SK-N-SH (cell line): ENCODE data around the gene IL17REL. TPM values are rescaled to one million over a fixed set of nuclear protein-coding genes. Genes with fewer than 3 reads are reported as not detected.

Source experiments
- CTCF ChIA-PET: fragments of 300-600, 350-600 bp; formaldehyde crosslinking; extraction: SDS; loops from one replicate; lab custom pipeline; 2021; lab: Yijun Ruan, JAX
- POLR2A ChIA-PET: fragments of 350-600 bp; sonication (Branson Sonifier 250); formaldehyde crosslinking; extraction: SDS; loops from one replicate; lab custom pipeline; 2020; ENCODE audit warnings: antibody characterized with exemption, inconsistent platforms; lab: Yijun Ruan, JAX
- DNase-seq: peaks from one replicate; pipeline ENCODE4 v3.0.0; 2012
- H2AFZ ChIP-seq: fragments of 200-600 bp; sonication (generic); 2 replicates; pipeline ENCODE4 v1.8.1; 2016; ENCODE audit warnings: antibody characterized with exemption, mild to moderate bottlenecking, low read depth
- H3F3A ChIP-seq: fragments of 200-600 bp; sonication (generic); replicated peaks from 2 replicates; pipeline ENCODE3; 2016; ENCODE audit warnings: antibody characterized with exemption, mild to moderate bottlenecking; ENCODE audit not compliant: insufficient read depth
- H3K27ac ChIP-seq, 2 experiments: fragments of 200-500 bp in 1 of 2; fragments of 200-600 bp in 1 of 2; sonication (Bioruptor generic) in 1 of 2; sonication (generic), shearing (Covaris generic) in 1 of 2; 2 replicates each; pipeline versions ENCODE4 v1.5.1 to v1.6.1; 2014 to 2016; ENCODE audit warnings: low read depth in 2 of 2, inconsistent platforms in 1 of 2, low read length in 1 of 2, mild to moderate bottlenecking in 1 of 2, mixed read lengths in 1 of 2
- H3K27me3 ChIP-seq: fragments of 200-600 bp; sonication (generic), shearing (Covaris generic); 2 replicates; pipeline ENCODE4 v1.6.1; 2016; ENCODE audit warnings: mixed run types; ENCODE audit not compliant: insufficient read depth
- H3K36me3 ChIP-seq, 2 experiments: fragments of 200-500 bp in 1 of 2; fragments of 200-600 bp in 1 of 2; sonication (Bioruptor generic) in 1 of 2; sonication (generic) in 1 of 2; replicated peaks in 1 of 2; 2 replicates each; pipeline versions ENCODE3 to v1.5.1; 2014 to 2016; ENCODE audit warnings: low read length in 1 of 2, mild to moderate bottlenecking in 1 of 2; ENCODE audit not compliant: insufficient read depth in 2 of 2, control insufficient read depth in 1 of 2
- H3K4me1 ChIP-seq, 2 experiments: fragments of 200-500 bp in 1 of 2; fragments of 200-600 bp in 1 of 2; sonication (Bioruptor generic) in 1 of 2; sonication (generic), shearing (Covaris generic) in 1 of 2; 2 replicates each; pipeline versions ENCODE4 v1.5.1 to v1.6.1; 2014 to 2016; ENCODE audit warnings: low read depth in 1 of 2, low read length in 1 of 2, mixed run types in 1 of 2; ENCODE audit not compliant: insufficient read depth in 2 of 2, control insufficient read depth in 1 of 2
- H3K4me2 ChIP-seq: fragments of 200-600 bp; sonication (generic), shearing (Covaris generic); 2 replicates; pipeline ENCODE4 v1.6.1; 2017; ENCODE audit warnings: mixed run types
- H3K4me3 ChIP-seq, 2 experiments: fragments of 200-500 bp in 1 of 2; fragments of 200-600 bp in 1 of 2; sonication (Bioruptor generic) in 1 of 2; sonication (generic), shearing (Covaris generic) in 1 of 2; 2 replicates each; pipeline versions ENCODE4 v1.5.1 to v1.8.1; 2014 to 2016; ENCODE audit warnings: low read depth in 2 of 2, inconsistent platforms in 1 of 2, low read length in 1 of 2, mild to moderate bottlenecking in 1 of 2, mixed read lengths in 1 of 2, moderate library complexity in 1 of 2
- H3K79me2 ChIP-seq: fragments of 200-600 bp; sonication (generic); 2 replicates; pipeline ENCODE4 v1.8.1; 2017; ENCODE audit warnings: mild to moderate bottlenecking; ENCODE audit not compliant: insufficient read depth
- H3K9ac ChIP-seq: fragments of 200-600 bp; sonication (generic); 2 replicates; pipeline ENCODE4 v1.6.1; 2017; ENCODE audit warnings: mixed run types
- H3K9me2 ChIP-seq: fragments of 200-600 bp; sonication (generic); 2 replicates; pipeline ENCODE4 v1.6.1; 2017; ENCODE audit warnings: mixed run types
- H3K9me3 ChIP-seq: fragments of 200-600 bp; sonication (generic); 2 replicates; pipeline ENCODE4 v1.6.1; 2017; ENCODE audit warnings: mixed run types, mild to moderate bottlenecking, moderate library complexity
- H4K20me1 ChIP-seq: fragments of 200-600 bp; sonication (generic); 2 replicates; pipeline ENCODE4 v1.6.1; 2017; ENCODE audit warnings: mild to moderate bottlenecking, mixed run types; ENCODE audit not compliant: insufficient read depth
- CHD2 ChIP-seq: fragments of 150-350 bp; IDR thresholded peaks from 2 replicates; pipeline ENCODE4 v1.6.1; 2018; ENCODE audit warnings: low read length; ENCODE audit not compliant: partially characterized antibody
- EZH2phosphoT487 ChIP-seq: fragments of 200-600 bp; sonication (generic); IDR thresholded peaks from 2 replicates; pipeline ENCODE4 v1.6.1; 2017; ENCODE audit warnings: low read depth, mixed run types, mild to moderate bottlenecking, antibody characterized with exemption, moderate library complexity, borderline replicate concordance
- FOXM1 ChIP-seq: IDR thresholded peaks from 2 replicates; pipeline ENCODE4 v1.4.0; 2012; ENCODE audit warnings: low read depth, mild to moderate bottlenecking
- IRF3 ChIP-seq: fragments of 150-350 bp; IDR thresholded peaks from 2 replicates; pipeline ENCODE4 v1.6.1; 2016; ENCODE audit warnings: mild to moderate bottlenecking, low read depth, low read length
- JUND ChIP-seq: IDR thresholded peaks from 2 replicates; pipeline ENCODE4 v1.4.0; 2012
- MEF2A ChIP-seq: IDR thresholded peaks from 2 replicates; pipeline ENCODE4 v1.4.0; 2012; ENCODE audit warnings: low read depth, borderline replicate concordance
- NFIC ChIP-seq: IDR thresholded peaks from 2 replicates; pipeline ENCODE4 v1.4.0; 2012; ENCODE audit warnings: borderline replicate concordance
- NRF1 ChIP-seq: IDR thresholded peaks from 2 replicates; pipeline ENCODE4 v1.6.1; 2012; ENCODE audit warnings: low read depth, mild to moderate bottlenecking, low read length
- POLR2AphosphoS5 ChIP-seq: IDR thresholded peaks from 2 replicates; pipeline ENCODE4 v1.6.1; 2012; ENCODE audit warnings: low read depth, low read length
- RAD21 ChIP-seq: IDR thresholded peaks from 2 replicates; pipeline ENCODE4 v1.6.1; 2012; ENCODE audit warnings: mild to moderate bottlenecking, low read length
- RCOR1 ChIP-seq: fragments of 150-350 bp; IDR thresholded peaks from 2 replicates; pipeline ENCODE4 v1.6.1; 2017; ENCODE audit warnings: antibody characterized with exemption, low read length
- RFX5 ChIP-seq: IDR thresholded peaks from 2 replicates; pipeline ENCODE4 v1.6.1; 2012; ENCODE audit warnings: mild to moderate bottlenecking, improper control_type of control experiment, low read length
- SIN3A ChIP-seq: IDR thresholded peaks from 2 replicates; pipeline ENCODE4 v1.6.1; 2012; ENCODE audit warnings: low read depth, mild to moderate bottlenecking, low read length, moderate library complexity, borderline replicate concordance
- SMC3 ChIP-seq: IDR thresholded peaks from 2 replicates; pipeline ENCODE4 v1.6.1; 2012; ENCODE audit warnings: low read depth, low read length, improper control_type of control experiment
- USF2 ChIP-seq: fragments of 150-350 bp; IDR thresholded peaks from 2 replicates; pipeline ENCODE4 v1.6.1; 2017; ENCODE audit warnings: antibody characterized with exemption, low read length, low read depth, borderline replicate concordance
- YY1 ChIP-seq: IDR thresholded peaks from 2 replicates; pipeline ENCODE4 v1.4.0; 2012; ENCODE audit warnings: low read depth, mild to moderate bottlenecking
- WGBS: methylation state at CpG from one replicate; pipeline ENCODE4 v1.1.6; 2017; ENCODE audit warnings: low lambda C conversion rate; 5-methylcytosine and 5-hydroxymethylcytosine counted together
- polyA plus RNA-seq, 3 experiments: library from polyadenylated mRNA; depleted of rRNA; stranded (reverse); fragments of >200 nt; gene quantifications; 2 replicates each; pipeline ENCODE4 v1.2.3, GENCODE V29; 2012
- TF ChIP-seq, protein P1 (sequence below): IDR thresholded peaks from 2 replicates; pipeline ENCODE4 v1.4.0; 2012; ENCODE audit warnings: low read depth
- TF ChIP-seq, protein P2 (sequence below): fragments of 200-600 bp; sonication (generic); IDR thresholded peaks from 2 replicates; pipeline ENCODE4 v1.6.1; 2017; ENCODE audit warnings: antibody characterized with exemption, mild to moderate bottlenecking, moderate library complexity

IL17REL gene
- polyA plus RNA-seq, 1 of the 3 experiments (the other 2 are of a cell fraction), result not detected

DNA sequence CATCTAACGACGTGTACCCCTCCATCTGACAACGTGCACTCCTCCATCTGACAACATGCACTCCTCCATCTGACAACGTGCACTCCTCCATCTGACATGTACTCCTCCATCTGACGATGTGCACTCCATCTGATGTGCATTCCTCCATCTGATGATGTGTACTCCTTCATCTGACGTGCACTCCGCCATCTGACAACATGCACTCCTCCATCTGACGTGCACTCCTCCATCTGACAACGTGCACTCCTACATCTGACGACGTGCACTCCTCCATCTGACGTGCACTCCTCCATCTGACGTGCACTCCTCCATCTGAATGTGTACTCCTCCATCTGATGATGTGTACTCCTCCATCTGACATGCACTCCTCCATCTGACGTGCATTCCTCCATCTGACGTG is 8.0 kb upstream of the IL17REL start:
- H3K4me3 ChIP-seq, result no peak overlapping the region
- whole genome bisulfite sequencing, result 47% methylated on average over 15 of the region's 15 CpGs
- no peaks in the 10 kb centered on the region for H3K9me2 ChIP-seq
- H3K27ac ChIP-seq, result no peak overlapping the region
- no peak overlapping the region for H3K4me2 ChIP-seq
- no peaks in the 10 kb centered on the region for H3K4me1 ChIP-seq
- H2AFZ ChIP-seq, result no peak overlapping the region
- POLR2A ChIA-PET, result no interaction called here
- no peaks in the 10 kb centered on the region for H3K9me3 ChIP-seq
- peaks cover 33% of the 10 kb centered on the region for H3K27me3 ChIP-seq
- DNase-seq, result no peak
- H4K20me1 ChIP-seq, result no peaks in the 10 kb centered on the region
- CTCF ChIA-PET, result no interaction called here
- TF ChIP-seq YY1 (no peak), CHD2 (no peak), SIN3A (no peak), EZH2phosphoT487 (no peak), RFX5 (no peak), RAD21 (no peak), NRF1 (no peak), POLR2AphosphoS5 (no peak), SMC3 (no peak), JUND (no peak), RCOR1 (no peak), USF2 (no peak), MEF2A (no peak), IRF3 (no peak), FOXM1 (no peak), NFIC (no peak)
- TF ChIP-seq, protein P1, sequence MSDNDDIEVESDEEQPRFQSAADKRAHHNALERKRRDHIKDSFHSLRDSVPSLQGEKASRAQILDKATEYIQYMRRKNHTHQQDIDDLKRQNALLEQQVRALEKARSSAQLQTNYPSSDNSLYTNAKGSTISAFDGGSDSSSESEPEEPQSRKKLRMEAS, result no peak
- TF ChIP-seq, protein P2, sequence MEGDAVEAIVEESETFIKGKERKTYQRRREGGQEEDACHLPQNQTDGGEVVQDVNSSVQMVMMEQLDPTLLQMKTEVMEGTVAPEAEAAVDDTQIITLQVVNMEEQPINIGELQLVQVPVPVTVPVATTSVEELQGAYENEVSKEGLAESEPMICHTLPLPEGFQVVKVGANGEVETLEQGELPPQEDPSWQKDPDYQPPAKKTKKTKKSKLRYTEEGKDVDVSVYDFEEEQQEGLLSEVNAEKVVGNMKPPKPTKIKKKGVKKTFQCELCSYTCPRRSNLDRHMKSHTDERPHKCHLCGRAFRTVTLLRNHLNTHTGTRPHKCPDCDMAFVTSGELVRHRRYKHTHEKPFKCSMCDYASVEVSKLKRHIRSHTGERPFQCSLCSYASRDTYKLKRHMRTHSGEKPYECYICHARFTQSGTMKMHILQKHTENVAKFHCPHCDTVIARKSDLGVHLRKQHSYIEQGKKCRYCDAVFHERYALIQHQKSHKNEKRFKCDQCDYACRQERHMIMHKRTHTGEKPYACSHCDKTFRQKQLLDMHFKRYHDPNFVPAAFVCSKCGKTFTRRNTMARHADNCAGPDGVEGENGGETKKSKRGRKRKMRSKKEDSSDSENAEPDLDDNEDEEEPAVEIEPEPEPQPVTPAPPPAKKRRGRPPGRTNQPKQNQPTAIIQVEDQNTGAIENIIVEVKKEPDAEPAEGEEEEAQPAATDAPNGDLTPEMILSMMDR, result no peak
- TF ChIP-seq, all 33 proteins: peak for 0
- H3K9ac ChIP-seq, result no peak overlapping the region
- no peaks in the 10 kb centered on the region for H3K36me3 ChIP-seq
- H3K79me2 ChIP-seq, result no peaks in the 10 kb centered on the region
- H3F3A ChIP-seq, result no peaks in the 10 kb centered on the region
